HG02763 (cell line): ENCODE results near the gene TTC9B.
A peak's percentile ranks its signal among the peaks of the same experiment; 100 is the strongest.
"Not testable (repeated sequence)": the region's sequence is repeated elsewhere in the genome, so short reads cannot be mapped to it uniquely, and the experiment has no call there.

Experiments
- ATAC-seq: cut with Tn5 transposase; IDR thresholded peaks from one replicate; pipeline ENCODE4 v1.9.1; 2021; ENCODE audit warnings: mild to moderate bottlenecking, moderate library complexity; ENCODE audit not compliant: unreplicated experiment

TTC9B gene

DNA sequence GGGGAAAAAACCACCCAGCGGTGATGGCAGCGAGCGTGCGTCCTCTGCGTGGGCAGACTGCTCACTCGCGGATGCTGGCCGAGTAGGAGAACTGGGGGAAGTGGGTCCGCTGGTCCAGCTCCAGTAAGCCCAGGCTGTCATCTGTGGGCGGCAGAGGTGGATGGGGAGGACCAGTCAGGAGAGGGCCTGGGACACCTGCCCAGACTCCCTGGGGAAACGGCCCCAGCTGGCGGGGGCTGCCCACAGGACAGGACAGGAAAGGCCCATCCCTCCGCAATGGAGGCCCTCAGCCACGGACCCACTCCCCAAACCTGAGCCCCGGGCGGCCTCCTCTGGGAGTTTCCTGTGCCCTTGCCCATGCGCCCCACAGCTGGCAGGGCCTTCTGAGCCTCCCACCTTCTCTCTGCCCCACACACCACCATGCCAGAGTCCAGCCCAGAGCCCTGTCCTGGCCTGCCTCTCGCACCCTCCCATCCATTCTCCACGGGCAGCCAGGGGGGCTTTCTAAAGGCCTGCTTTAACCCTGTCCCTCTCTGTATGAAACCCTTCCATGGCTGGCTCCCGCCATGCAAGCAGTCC is 15.7 kb upstream of the TTC9B start:
- ATAC-seq = no peak

DNA sequence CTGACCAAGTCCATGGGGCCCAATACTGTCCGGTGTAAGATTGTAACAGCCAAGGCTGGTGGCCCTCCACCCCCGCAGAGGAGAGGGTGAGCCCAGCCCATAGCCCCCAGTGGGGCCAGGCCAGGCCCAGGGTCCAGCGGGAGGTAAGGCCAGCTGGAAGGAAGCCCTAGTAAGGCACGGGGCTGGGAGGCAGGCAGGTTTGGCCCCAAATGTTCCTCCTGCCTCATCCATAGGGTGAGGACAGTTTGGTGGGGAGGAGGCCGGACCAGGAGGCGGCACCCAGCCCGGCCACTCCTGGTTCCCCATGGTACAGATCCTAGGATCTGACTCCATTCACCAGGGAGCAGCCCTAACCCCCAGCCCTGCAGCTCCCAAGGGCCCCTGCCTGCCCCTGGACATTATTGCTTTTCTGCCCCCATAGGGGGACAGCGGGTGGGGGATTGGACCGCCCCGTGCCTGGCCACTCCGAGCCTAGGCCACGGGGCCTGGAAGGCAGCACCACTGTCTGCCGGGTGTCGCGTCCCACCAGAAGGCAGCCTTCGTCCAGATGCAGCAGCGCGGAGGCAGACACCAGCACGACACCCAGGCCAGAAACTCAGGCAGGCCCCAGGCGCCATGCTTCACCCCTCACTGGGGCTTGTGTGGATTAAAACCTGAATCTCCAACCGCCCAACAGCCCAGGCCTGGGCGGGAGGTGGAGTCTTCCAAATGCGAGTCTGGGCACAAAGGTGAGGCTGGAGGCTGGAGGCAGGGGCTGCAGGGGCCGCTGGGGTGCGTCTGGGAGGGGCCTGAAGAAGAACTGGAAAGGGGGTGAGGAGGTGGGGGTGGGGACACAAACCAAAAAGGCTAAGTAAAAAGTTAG is 15.0 kb upstream of the TTC9B start:
- ATAC-seq = no peak

- ATAC-seq = no peak
These were observed 14.3 kb upstream of the TTC9B start for GRCh38 chr19:40232479-40232878.

GRCh38 chr19:40231544-40232424 is 13.6 kb upstream of the TTC9B start:
- no peak for ATAC-seq

DNA sequence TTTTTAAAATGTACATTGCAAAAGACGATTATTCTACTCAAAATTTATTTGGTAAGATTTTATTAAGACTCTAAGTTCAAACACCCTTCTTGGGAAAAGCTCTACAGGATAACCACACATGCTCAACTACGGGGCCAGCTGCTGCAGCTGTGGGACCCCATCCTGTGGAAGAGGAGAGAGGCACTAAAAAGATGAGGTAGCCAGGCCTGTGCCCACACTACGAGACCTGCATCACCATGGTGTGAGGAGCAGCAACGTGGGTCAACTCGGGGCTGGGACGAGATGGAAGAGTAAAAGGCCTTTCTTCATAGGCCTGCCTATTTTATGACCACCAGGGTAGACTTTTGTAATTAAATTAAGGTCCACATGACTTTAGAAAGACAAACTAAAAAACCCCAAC is 12.9 kb upstream of the TTC9B start:
- no peak for ATAC-seq

- ATAC-seq = no peak
These were observed 11.8 kb upstream of the TTC9B start for GRCh38 chr19:40229926-40230417.

- ATAC-seq = no peak
These were observed 11.3 kb upstream of the TTC9B start for GRCh38 chr19:40229484-40229883.

GRCh38 chr19:40228863-40229262 is 10.7 kb upstream of the TTC9B start:
- no peak for ATAC-seq

GRCh38 chr19:40228346-40228745 is 10.2 kb upstream of the TTC9B start:
- no peak for ATAC-seq

GRCh38 chr19:40225440-40226305 is 7.5 kb upstream of the TTC9B start:
- no peak for ATAC-seq

- no peak for ATAC-seq
These were observed 6.4 kb upstream of the TTC9B start for GRCh38 chr19:40224342-40225150.

DNA sequence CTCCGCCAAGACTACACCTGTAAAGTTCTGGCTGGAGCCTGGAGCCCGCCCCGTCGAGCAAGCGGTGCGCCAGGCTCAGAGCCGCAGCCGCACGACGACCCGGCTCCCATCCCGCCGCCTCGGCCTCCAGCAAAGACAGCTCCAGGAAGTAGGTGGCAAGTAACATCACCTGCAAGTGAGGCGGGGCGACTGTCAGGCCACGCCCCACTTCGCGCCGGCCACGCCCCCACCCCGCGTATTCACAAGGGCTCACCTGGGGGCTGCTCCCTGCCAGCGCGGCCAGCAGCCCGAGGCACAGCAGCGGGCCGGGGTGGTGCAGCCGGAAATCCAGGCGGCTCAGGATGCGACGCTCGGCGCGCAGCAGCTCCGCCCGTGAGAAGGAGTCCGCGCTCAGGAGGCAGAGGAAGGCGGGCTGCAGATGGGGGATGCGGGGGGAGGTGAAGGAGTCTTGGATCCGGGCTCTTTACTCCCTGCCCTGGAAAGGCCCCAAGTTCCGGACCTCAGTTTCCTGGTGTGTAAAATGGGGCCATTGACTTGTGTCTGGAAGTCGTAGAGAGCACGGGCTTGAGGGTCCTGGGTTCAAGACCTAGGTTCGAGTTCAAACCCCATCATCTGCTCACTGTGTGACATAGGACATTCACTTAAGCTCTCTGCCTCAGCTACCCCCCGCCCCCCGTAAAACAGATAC is 5.1 kb upstream of the TTC9B start:
- ATAC-seq = no peak

DNA sequence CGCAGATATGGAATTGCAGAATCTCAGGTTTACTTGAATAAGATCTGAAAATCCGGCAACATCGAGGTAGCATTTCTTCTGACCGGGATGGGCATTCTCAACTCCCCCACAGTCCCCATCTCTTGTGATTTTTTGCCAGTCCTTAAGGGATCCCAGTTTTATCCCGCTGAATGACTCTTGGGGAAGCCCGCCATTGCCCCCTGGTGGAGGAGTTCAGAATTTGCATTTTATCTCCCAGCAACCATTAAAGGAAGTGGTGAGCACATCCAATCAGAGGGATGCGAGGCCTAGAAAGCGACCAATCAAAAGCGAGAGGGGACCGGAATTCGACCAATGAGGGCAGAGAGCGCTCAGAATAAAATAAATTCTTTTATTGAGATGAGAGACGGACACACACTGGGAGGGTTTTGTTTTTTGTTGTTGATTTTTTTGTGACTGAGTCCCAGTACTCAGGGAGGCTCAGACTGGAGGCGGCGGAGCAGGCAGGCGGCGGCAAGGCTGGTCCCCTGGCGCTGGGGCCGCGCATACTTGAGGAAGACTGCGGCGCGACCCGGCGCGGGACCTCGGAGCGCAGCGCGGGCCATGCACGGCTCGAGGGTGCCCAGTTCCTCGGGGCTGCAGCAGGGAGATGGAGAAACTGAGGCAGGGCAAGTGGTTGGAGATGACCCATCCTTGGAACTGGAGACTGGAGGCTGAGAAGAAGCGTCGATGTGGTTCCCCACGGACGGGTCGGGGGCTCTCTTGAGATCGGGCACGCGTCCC is 3.9 kb upstream of the TTC9B start:
- peak; percentile 49 for ATAC-seq

GRCh38 chr19:40220674-40221073 is 2.5 kb upstream of the TTC9B start:
- ATAC-seq = no peak

DNA sequence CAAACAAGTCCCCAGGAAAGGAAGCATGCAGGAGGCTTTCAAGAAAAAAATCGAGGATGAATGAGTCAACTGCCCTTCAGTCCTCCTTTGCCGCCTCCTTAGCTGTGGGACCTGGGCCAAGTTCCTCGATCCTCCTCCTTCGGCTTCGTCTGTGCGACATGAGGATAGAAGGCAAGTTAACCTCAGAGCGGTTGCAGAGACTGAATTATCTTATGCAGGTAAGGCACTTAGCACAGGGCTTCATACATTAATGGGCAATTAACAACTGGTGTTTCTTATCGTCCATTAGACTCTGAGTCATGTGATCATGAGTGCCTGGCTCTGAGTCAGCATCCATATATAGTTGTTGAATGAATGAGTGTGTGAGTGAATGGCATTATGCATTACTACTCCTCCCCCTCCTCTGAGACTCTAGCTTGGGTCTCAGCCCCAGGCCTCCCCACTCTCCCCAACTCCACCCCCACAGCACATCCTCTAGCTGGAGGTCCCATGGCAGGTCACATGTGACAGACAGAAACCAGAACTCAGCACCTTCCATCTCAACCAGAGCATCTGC is 1.6 kb upstream of the TTC9B start:
- no peak for ATAC-seq

DNA sequence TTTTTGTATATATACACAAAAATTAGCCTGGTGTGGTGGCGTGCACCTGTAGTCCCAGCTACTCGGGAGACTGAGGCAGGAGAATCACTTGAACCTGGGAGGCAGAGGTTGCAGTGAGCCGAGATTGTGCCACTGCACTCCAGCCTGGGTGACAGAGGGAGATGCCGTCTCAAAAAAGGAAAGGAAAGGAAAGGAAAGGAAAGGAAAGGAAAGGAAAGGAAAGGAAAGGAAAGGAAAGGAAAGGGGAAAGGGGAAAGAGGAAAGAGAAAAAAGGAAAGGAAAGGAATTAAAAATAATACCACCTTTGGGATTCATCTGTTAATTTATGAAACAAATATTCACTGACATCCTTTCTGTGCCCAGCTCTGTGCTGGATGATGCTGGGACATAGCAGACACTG is 845 bp upstream of the TTC9B start:
- ATAC-seq = not testable (repeated sequence)

- no peak for ATAC-seq
These were observed 965 bp downstream of the TTC9B start for GRCh38 chr19:40217027-40217810.

DNA sequence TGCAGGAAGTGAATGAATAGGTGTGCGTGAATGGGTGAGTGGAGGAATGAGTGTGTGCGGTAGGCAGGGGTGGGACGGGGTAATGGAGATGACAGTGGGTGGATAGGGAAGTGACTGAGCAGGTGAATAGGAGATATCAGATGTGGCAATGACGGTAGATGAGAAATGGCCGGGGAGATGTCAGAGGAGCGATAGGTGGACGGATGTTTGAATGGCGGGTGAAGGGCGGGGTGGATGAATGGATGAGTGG is 1.5 kb downstream of the TTC9B start:
- ATAC-seq = no peak
